Stimulated activated CD4-positive, alpha-beta T cell treated with anti-CD3 and anti-CD28 coated beads, TNF-alpha, amount 100 ng/mL, for 1 hour (primary cell): Measurements from ENCODE around the gene LSR.

Source experiments
- DNase-seq, 3 donors: peaks; one replicate each; pipeline ENCODE4 v3.0.0-alpha.2; 2020; ENCODE audit warnings: low read depth in 3 of 3, low spot score in 1 of 3

The LSR gene

DNA sequence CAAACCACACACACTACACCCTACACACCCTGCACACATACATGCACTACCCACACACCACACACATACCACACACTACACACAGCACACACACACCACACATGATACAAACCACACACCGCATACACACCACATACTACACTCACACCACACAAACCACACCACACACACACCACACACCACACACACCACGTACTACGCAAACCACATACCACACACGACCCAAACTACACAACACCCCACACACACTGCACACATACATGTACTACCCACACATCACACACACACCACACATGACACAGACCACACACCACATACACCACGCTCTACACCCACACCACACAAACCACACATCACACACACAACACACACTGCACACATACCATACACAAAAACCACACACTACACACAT is 49.8 kb downstream of the LSR start:
- DNase-seq = no peak

DNA sequence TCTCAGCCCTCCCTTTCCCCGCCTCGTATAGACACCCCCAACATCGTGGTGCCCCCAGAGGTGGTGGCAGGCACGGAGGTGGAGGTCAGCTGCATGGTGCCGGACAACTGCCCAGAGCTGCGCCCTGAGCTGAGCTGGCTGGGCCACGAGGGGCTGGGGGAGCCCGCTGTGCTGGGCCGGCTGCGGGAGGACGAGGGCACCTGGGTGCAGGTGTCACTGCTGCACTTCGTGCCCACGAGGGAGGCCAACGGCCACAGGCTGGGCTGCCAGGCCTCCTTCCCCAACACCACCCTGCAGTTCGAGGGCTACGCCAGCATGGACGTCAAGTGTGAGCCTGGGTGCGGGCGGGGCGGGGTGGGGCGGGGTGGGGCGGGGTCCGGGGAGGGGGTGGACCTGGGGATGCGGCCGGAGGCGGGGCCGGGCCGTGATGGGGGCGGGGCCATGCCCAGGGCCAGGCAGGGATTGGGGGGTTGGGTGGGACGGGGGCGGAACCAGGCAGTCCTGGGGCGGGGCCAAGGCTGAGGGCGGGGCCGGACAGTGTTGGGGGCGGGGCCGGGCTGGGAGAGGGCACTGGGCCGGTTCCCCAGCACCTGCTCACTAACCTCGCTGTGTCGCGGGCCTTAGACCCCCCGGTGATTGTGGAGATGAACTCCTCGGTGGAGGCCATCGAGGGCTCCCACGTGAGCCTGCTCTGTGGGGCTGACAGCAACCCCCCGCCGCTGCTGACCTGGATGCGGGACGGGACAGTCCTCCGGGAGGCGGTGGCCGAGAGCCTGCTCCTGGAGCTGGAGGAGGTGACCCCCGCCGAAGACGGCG is 50.9 kb downstream of the LSR start:
- no peak for DNase-seq

DNA sequence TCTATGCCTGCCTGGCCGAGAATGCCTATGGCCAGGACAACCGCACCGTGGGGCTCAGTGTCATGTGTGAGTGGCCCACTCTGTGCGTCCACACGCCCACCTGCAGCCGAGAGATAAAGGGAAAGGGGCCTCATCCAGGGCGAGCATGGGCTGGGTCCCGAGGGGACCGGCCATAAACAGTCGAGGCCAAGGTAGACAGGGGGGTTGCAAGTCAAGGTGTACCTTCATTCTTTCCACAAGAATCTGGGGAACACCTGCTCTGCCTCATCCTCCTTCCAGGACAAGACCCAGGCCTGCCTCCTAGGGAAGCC is 51.5 kb downstream of the LSR start:
- DNase-seq = no peak

DNA sequence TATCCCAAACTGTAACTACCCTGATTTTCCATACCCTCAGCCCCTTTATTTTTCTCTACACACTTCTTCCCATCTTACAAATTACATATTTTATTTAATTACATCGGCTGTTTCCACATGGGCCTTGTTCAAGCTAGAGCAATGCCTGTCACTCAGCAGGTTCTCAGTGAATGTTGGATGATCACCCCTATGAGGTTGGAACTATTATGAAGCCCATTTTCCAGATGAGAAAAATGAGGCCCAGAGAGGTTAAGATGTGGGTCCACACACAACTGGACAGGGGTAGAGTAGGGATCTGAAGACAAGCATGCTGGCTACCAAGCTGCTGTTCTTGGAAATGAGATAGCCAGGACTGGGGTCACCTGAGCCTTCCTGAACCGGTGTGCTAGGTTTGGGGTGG is 53.2 kb downstream of the LSR start:
- no peak for DNase-seq

DNA sequence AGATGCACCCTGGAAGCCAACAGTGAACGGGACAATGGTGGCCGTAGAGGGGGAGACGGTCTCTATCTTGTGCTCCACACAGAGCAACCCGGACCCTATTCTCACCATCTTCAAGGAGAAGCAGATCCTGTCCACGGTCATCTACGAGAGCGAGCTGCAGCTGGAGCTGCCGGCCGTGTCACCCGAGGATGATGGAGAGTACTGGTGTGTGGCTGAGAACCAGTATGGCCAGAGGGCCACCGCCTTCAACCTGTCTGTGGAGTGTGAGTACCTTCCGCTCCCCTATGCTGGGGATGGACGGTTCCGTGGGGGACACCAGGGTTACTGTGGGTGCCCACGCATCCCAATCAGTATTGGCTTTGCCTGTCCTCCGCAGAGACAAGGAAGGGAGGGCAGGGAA is 53.6 kb downstream of the LSR start:
- DNase-seq = no peak

DNA sequence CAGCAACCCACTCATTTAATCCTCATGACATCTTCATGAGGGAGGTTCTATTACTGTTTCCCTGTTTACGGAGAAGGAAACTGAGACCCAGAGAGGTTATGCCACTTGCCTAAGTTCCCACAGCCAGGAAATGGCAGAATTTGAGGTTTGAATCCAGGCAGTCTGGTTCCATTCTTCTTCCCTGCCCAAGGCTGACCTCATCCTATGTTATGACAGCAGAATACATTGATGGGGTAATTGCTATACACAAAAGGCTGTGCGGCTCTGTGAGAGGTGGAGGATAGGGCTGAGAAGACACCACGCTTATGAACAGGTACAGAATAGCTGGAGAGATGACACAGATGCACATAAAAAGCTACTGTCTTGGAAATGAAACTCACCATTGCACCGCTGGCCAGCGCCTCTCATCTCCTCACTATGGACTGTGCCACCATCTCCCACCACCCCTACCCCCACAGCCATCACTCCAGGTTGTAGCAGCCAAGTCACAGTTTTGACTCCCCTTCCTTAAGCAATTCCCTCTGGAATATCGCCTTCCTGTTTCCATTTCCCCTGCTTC is 54.6 kb downstream of the LSR start:
- DNase-seq = no peak

DNA sequence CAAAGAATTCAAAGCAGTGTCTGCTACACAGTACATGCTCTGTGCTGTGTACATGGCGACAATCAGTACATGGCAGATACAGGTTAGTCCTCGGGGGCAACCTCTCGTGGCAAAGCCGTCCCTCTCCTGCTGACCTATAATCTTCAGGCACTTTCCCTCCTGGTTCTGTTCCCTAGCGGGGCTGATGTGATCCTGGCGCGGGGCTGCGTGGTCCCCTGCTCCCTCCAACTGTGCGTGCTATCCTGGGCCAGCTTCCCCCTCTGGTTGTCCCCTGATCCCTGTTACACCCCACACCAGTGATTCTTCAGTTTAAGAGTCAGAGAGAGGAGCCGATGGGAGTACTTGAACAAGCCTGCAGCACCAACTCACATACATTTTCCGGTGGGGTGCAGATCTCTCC is 55.2 kb downstream of the LSR start:
- no peak for DNase-seq

DNA sequence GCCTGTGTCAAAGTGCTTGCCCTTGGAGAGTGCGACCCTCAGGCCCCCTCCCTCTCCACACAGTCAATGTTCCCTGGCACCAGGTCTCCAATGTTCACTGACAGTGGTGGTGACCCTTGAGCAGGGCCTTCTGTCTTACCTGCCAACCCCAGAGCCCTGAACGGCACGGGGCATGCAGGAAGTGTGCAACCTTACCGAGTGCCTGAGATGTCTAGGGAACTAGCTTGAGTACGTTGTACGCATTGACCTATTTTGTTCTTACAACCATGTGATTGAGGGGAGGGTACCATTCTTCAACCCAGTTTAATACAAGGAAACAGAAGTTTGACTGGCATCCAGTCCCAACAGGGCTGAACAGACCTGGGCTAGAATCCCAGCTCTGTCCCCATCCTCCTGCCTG is 56.4 kb downstream of the LSR start:
- no peak for DNase-seq

DNA sequence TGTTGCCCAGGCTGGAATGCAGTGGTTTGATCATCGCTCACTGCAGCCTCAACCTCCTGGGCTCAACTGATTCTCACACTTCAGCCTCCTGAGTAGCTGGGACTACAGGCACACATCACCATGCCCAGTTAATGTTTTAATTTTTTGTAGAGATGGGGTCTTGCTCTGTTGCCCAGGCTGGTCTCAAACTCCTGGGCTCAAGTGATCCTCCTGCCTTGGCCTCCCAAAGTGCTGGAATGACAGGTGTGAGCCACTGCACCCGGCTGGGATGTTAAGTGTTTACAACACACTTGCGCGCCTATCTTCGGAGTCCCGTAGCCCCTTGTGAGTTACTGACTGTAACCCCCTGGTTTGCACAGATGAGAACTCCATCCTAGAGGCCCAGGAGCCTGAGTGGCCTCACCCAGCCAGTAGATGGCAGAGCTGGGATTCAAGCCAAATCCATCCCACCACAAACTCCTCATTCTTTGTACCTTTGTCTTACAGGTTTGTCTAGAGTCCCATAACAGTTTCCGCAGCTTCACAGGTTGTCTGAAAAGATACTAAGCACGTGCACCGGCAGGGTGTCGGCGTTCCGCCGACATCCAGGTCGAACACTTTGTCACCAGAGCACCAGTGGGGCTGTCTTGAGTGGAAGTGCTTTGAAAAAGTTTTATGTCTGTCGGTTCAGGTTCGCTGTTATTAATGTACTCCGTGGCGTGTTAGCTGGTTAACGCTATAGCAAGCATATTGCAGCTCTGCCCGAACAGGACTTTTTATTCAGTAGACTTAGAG is 57.9 kb downstream of the LSR start:
- DNase-seq = no peak

DNA sequence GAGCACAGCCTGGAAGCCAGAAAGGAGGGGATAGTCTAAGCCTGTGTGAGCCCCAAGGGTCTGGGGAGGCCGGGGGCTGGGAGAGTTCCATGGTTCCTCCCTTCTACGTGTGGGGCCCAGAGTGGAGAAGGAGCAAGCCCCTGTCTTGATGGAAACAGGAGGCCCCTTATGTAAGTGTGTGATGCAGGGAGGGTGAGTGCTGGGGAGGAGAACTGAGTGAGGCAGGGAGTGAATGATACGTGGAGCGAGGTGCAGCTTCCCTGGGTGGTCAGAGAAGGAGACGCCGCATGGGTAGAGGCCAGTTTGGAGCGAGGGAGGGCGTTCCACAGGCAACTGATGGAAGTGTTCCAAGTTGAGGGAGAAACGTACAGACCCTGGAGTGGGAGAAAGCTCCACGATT is 59.1 kb downstream of the LSR start:
- DNase-seq = no peak

DNA sequence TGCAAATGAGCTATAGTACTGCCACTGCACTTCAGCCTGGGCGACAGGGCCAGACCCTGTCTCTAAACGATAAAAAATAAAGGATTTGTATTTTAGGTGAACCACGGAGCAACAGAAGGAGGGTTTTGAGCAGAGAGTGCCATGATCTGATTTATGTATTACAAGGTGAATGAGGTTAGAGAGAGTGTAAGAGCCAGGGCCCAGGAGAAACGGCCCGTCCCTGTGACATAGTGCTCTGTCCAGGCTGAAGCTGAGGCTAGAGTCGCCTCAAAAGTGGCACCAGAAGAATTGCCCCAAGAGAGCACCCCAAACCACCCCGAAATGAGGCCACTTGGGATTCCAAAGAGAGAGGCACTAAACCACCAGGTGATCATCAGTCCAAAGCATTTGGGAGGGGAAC is 60.1 kb downstream of the LSR start:
- no peak for DNase-seq

DNA sequence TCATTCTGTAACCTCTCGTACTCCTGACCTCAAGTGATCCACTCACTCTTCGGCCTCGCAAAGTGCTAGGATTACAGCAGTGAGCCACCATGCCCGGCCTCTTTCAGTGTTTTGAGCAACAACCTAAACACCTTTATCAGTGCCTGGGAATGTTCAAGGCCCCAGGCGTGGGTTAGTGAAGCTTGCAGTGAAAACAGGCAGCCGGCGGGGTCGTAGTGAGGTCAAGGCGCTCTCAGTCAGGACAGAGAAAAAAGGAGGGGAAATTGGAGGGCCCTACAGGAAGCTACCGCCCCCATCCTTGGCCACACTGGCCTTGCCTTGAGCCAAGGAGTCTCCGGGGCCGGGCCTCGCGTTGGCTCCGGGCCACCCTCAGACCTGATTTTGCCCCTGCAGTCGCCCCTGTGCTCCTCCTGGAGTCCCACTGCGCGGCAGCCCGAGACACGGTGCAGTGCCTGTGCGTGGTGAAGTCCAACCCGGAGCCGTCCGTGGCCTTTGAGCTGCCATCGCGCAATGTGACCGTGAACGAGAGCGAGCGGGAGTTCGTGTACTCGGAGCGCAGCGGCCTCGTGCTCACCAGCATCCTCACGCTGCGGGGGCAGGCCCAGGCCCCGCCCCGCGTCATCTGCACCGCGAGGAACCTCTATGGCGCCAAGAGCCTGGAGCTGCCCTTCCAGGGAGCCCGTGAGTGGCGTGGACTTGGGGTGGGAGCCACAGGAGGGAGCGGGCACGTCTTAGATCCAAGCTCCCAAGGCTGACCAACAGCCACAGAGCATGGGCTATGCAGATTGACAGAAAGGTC is 60.9 kb downstream of the LSR start:
- DNase-seq = no peak

DNA sequence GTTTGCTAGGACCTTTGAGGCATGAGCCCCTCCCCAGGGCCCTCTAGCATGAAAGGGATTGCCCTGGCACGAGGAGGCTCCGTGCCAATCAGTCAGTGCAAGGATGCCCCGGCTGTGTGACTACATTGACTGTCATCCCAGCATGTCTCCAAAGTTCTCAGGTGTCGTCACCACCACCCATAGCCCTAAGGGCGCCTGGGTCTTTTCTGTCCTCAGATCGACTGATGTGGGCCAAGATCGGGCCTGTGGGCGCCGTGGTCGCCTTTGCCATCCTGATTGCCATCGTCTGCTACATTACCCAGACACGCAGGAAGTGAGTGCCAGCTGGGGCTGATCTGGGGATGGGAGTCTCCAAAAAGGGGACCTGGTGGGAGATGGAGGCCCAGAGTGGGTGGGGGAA is 61.5 kb downstream of the LSR start:
- DNase-seq = no peak

DNA sequence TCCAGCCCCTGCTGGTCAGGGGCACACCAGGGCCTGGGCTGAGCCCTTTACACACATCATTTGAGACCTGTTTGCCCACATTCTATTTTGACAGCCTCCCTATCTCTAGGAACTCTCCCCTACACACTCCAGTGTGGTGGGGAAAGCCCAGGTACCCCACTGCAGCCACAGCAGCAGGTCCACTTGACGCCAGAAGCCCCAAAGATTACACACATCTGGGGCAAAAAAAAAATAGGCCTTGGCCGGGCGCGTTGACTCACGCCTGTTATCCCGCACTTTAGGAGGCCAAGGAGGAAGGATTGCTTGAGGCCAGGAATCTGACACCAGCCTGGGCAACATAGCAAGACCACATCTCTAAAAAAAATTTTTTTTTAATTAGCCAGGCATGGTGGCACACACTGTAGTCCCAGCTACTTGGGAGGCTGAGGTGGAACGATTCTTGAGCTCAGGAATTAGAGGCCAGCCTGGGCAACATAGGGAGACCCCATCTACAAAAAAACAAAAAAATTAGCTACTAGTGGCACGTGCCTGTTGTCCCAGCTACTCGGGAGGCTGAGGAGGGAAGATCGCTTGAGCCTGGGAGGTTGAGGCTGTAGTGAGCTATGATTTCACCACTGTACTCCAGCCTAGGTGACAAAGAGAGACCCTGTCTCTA is 62.1 kb downstream of the LSR start:
- no peak for DNase-seq

DNA sequence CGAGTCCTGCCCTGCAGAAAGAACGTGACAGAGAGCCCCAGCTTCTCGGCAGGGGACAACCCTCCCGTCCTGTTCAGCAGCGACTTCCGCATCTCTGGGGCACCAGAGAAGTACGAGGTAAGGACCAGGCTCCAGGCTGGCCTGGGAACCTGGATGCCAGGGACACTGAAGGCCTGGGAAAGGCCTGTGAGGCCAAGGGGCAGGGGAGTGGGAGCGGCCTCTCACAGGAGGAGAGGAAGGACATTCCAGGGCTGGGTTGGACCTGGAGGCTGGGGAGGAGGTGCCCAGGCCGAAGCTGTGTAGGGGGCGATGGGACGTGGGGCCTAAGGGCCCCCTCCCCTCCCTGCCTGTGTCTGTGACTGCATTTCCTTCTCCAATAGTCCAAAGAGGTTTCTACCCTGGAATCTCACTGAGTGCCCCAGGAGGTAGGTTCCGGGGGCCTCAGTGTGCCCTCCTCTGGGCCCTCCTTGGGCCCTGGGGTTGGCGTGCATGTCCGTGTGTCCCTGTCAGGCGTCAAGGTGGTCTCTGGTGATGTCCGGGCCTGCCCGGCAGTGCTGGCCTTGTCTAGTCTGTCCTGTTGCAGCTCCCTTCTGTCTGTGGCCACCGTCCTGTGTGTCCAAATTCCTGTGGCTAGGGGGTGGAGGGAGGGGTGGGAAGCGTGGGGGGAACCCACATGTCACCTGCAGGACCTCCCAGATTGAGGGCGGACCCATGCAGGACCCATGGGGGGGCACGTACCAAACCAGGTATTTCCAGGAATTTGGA is 63.3 kb downstream of the LSR start:
- DNase-seq = no peak

DNA sequence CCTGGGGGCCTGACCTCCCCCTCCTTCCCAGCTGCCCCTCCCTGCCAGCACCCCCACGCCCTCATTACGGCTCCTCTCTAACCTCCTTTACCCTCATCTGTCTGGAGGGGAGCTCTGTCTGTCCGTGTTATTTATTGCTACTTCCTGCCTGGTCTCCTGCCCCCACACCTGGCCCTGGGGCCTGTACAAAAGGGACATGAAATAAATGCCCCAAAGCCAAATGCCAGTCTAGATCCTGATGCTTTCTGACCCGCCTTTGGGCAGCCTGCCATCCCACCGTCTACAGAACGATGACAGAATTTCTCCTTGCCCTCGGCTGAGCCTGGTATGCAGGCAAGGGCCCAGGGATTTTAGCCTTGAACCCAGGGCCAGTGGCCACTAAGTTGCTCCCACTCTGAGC is 64.8 kb downstream of the LSR start:
- no peak for DNase-seq

DNA sequence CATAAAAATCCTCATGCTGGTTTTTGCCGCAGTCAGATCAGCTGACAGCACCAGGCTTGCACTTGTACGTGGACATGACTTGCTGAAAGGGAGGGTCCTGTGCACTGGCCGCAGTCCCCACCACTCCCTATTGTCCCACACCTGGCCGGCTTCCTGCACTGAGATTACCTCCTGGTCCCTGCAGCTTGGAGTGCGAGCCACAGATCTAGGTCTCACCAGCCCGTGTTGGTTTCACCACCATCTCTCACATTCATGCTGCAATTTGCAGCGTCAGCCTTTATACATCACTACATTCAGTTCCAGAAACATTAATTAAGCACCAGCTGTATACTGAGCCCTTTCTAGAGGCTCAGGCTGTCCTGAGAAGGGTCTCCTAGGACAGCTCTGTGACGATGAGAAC is 65.2 kb downstream of the LSR start:
- no peak for DNase-seq

DNA sequence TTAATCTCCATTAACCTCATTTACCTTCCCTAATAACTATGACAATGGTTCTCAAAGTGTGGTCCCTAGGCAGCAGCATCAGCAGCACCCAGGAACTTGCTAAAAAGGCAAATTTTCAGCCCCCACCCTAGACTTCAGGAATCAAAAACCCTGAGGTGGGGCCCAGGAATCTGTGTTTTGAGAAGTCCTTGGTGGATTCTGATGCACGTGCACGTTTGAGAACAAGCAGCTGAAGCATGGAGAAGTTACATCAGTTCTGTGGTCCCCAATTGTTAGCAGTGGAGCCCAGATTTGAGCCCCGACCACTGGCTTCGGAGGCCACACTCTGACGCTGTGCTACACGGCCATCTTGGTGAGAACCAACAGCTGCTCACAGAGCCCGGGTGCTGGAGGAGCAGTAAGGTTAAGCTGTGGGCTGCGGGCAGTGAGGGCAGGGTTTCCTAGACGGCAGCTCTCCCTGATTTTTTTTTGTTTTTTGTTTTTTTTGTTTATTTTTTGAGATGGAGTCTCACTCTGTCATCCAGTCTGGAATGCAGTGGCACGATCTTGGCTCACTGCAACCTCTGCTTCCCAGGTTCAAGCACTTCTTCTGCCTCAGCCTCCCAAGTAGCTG is 66.2 kb downstream of the LSR start:
- DNase-seq = no peak

DNA sequence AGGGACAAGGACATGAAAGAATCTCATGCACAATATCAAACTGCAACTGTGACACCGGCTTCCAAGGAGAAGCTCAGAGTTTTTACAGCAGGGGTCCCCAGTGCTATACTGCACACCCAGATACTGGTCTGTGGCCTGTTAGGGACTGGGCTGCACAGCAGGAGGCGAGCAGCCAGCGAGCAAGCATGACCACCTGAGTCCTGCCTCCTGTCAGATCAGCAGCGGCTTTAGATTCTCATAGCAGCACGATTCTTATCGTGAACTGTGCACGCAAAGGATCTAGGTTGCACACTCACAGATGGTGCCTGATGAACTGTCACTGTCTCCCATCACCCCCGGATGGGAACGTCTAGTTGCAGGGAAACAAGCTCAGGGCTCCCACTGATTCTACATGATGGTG is 67.1 kb downstream of the LSR start:
- DNase-seq = no peak

DNA sequence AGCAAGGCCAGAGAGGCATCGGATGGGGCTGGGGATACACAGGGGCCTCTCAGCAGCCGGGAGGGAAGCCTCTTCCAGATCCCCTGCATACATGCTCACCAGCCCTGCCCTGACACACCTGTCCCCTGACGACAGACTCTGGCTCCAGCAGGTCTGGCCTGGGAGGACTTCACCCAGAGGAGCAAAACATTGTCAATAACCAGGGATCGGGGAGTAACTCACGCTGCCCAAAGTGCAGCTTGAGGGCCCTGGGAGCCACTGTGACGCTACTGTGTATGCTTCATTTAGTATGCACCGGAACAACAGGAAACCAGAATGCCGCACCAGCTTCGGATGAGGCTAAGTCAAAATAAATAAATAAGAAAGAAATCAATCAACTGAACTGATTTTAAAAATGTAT is 67.8 kb downstream of the LSR start:
- DNase-seq = no peak
